VCaP (cell line): ENCODE measurements around the gene NEU1.
A peak's percentile ranks its signal among the peaks of the same experiment; 100 is the strongest.

ENCODE experiments used
- H3K27ac ChIP-seq: fragments of 450-650 bp; 2 replicates; pipeline ENCODE4 v1.5.1; 2017
- CTCF ChIP-seq: fragments of 450-650 bp; conservative IDR thresholded peaks from 2 replicates; pipeline ENCODE4 v1.5.1; 2017; ENCODE audit warnings: mild to moderate bottlenecking, moderate library complexity

The NEU1 gene

GRCh38 chr6:31897612-31898382 is 35.2 kb upstream of the NEU1 start, which contains the start of gene EHMT2:
TSS of gene EHMT2 (minus strand) at chr6:31897698. CDS start at chr6:31897677, 21 bp downstream.
- peak; percentile 21 for TF ChIP-seq CTCF
- H3K27ac ChIP-seq: peak within 1 kb of the TSS; percentile 83

DNA sequence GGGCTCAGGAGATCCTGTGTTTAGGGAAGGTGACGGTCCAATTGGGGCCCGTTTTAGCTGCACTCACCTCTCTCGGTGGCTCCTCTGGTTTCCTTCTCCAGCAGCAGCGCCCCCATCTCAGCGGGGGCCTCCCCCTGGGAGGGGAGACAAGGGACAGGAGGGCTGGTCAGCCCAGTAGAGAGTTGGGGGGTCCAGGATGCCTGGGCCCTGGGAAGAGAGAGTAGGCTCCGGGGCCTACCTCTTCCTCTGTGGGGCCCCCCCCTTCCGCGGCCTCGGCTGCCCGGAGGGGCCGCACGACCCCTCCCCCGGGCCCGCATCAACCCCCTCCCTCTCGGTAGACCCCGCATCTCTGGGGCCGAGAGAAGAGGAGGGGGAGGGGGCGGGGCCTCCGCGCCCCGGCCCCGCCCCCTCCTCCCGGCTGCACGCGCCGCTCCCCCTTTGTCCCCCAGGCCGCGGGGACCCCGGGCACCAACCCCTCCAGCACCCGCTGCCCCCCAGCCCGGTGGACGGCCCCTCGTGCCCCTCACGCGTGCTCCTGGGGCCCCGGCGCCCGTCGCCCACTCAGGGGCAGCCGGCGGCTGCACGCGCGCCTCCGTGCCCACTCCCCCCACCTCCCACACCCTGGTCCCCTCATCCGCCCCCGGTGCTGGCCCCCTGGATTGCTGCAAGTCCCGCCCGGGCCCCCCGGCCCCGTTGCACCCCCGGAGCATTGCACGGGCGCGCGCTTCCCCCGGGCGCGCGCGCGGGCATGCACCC is 34.4 kb upstream of the NEU1 start:
- TF ChIP-seq CTCF: no peak
- peak overlapping the region; percentile 83 for H3K27ac ChIP-seq

DNA sequence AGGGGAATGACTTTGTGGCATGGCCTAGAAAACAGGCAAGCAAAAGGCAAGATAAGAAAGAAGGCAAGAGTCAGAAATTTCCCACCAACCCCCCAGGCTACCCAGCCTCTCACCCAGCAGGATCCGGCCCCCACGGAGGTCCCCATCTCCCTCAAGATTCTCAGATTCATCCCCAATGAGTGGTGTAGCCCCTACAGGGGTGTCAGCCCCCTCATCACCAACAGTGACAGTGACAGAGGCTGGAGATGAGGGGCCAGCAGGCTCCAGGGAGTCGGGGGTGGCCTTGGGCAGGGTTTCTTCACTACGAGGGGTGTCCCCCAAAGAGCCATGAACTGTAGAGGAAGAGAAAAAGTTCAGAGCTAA is 33.9 kb upstream of the NEU1 start:
- peak overlapping the region; percentile 83 for H3K27ac ChIP-seq
- no peak for TF ChIP-seq CTCF

DNA sequence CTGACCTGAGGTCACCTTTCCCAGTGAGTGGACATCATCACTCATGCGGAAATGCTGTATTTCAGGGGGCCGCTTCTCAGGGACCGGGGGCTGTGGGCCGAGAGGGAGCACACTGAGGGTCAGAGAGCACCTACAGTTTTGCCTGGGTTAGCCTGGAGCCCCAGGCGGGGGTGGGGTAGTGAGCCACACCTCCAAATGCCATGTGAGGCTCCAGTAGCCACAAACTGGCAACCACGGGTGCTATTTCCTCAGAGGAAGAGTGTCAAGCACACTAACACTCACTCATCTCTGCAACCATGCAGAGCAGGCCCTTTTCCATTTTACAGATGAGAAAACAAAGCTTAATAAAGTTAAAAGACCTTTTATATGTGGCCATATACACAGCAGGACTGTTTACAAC is 30.2 kb upstream of the NEU1 start:
- H3K27ac ChIP-seq: no peak overlapping the region
- TF ChIP-seq CTCF: no peak

DNA sequence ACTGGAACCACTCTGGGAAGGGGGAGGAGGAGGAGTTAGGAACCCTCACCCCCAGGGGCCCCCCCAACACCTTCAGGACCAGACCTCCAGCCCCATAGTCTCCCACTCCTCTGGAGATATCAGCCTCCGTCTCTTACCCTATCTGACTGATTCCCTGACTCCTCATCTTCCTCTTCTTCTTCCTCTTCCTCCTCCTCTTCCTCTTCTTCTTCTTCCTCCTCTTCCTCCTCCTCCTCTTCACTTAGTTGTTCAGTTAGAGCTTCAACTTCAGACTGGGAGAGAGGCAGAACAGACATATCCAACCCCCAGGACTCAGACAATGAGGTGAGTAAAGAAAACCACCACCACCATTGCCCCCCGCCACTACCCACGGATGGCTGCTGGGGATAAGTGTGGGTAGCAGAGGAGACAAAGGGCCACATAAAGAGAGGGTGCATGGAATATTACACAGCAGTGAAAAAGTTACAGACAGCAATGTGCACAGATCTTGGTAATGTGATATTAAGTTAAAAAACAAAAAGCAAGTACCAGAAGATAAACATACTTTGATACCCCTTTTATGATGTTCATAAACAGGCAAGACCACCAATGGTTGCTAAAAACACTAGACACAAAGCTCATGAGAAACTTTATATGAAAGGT is 26.8 kb upstream of the NEU1 start:
- no peak overlapping the region for H3K27ac ChIP-seq
- no peak for TF ChIP-seq CTCF

DNA sequence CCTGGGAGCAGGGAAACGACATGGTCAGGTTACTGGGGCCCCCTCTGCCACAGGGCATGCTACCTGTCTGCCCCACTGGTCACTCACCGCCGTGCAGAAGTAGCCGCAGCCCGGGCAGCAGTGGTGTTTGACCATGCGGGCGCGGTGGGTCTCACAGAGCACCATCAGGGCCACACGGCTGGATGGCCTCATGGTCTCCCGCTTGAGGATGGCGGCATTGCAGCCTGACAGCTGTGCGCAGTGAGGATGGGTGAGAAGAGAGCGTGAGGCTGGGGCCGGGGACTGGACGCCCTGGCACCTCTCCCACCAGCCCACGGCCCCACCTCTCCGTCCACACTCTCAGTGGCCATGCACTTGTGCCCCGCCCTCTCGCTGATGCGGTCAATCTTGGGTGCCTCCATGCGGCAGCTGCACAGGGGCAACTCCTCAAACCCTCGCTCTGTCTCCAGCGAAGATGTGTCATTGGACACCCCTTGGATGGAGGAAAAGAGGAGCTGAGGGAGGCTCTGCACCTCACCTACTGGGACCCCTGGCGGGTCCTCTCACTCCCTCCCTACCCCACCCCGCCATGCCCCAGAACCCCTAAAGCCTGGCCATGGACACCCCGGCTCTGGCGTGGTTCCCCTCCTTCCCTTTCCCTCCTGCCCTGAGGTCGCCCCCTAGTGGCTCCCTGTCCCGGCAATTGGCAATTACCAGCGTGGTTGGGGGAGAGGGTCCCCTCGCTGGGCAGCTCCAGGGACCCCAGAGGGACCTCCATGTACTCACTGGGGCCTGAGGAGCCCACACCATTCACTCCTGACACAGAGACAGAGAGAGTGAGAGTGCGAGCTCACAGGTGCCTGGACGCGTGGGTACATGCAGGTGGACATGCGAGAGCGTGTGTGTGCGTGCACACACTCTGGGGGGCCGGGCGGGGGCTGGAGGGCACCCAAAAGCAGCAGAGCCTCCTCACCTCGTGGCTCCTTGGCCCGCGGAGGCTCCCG is 25.9 kb upstream of the NEU1 start:
- no peak overlapping the region for H3K27ac ChIP-seq
- TF ChIP-seq CTCF: peak; percentile 87
